ENCODE data around the gene HOXC9.

GRCh38 chr12:54048406-54049093, 48.6 kb downstream of the HOXC9 start:
- no peak for TF ChIP-seq CTCF (IDR thresholded peaks at IDR 0.05)
- TF ChIP-seq POLR2A (IDR thresholded peaks at IDR 0.05) = no peak

Measured in stomach (tissue), 4 donors.